B cell (primary cell): ENCODE data around the gene EMP2. TPM values are rescaled to one million over a fixed set of nuclear protein-coding genes. Genes with fewer than 3 reads are reported as not detected.
"Not testable (repeated sequence)": the region's sequence is repeated elsewhere in the genome, so short reads cannot be mapped to it uniquely, and the experiment has no call there.

Experiments
- ATAC-seq: fragments of 200-7000 bp; cut with Tn5 transposase; one replicate; pipeline ENCODE4 v1.10.0; 2021; ENCODE audit warnings: low read depth, mild to moderate bottlenecking, moderate number of reproducible peaks, moderate library complexity
- CTCF ChIA-PET: fragments of 350-600 bp; sonication (Branson Sonifier 250); formaldehyde crosslinking; loops from one replicate; lab custom pipeline; 2021; ENCODE audit warnings: antibody characterized with exemption, inconsistent platforms; lab: Charles Lee
- POLR2A ChIA-PET: fragments of 350-600 bp; sonication (Branson Sonifier 250); formaldehyde crosslinking; loops from one replicate; lab custom pipeline; 2021; ENCODE audit warnings: antibody characterized with exemption; lab: Charles Lee
- DNase-seq: peaks from one replicate; pipeline ENCODE4 v3.0.0; 2013
- H2AFZ ChIP-seq: 2 replicates; pipeline ENCODE4 v1.6.1; 2012; ENCODE audit warnings: mild to moderate bottlenecking, low read depth, low read length; ENCODE audit not compliant: insufficient read depth, poor library complexity, severe bottlenecking
- H3K27ac ChIP-seq, 2 donors: 1 replicate in 1 of 2; 2 replicates in 1 of 2; pipeline ENCODE4 v1.5.1; 2012 to 2013; ENCODE audit warnings: low read length in 2 of 2, mild to moderate bottlenecking in 2 of 2, moderate library complexity in 1 of 2
- H3K27me3 ChIP-seq, 4 experiments: fragments of 200-600 bp in 1 of 4; sonication (generic) in 1 of 4; replicated peaks in 1 of 4; 1 replicate in 2 of 4; 2 replicates in 2 of 4; pipeline versions ENCODE4 v1.6.1 to v1.7.0; 2013 to 2016; ENCODE audit warnings: low read length in 3 of 4, mild to moderate bottlenecking in 2 of 4, mixed read lengths in 1 of 4, moderate library complexity in 1 of 4; ENCODE audit not compliant: insufficient read depth in 4 of 4, control insufficient read depth in 3 of 4; ENCODE audit errors: control extremely low read depth in 1 of 4
- H3K36me3 ChIP-seq, 2 experiments: replicated peaks in 1 of 2; 1 replicate in 1 of 2; 2 replicates in 1 of 2; pipeline versions ENCODE4 v1.6.1 to v1.7.1; 2013; ENCODE audit warnings: low read length in 1 of 2; ENCODE audit not compliant: insufficient read depth in 2 of 2, control insufficient read depth in 1 of 2; ENCODE audit errors: control extremely low read depth in 1 of 2, extremely low read depth in 1 of 2
- H3K4me1 ChIP-seq, 2 donors: fragments of 200-600 bp in 1 of 2; sonication (generic) in 1 of 2; 1 replicate in 1 of 2; 2 replicates in 1 of 2; pipeline versions ENCODE4 v1.5.1 to v1.6.1; 2013 to 2017; ENCODE audit warnings: low read length in 2 of 2; ENCODE audit not compliant: control insufficient read depth in 2 of 2, insufficient read depth in 2 of 2
- H3K4me2 ChIP-seq: replicated peaks from 2 replicates; pipeline ENCODE3; 2012; ENCODE audit warnings: mild to moderate bottlenecking, low read depth, low read length; ENCODE audit not compliant: poor library complexity, severe bottlenecking
- H3K4me3 ChIP-seq, 5 experiments: fragments of 200-600 bp in 1 of 5; sonication (generic) in 1 of 5; 1 replicate in 3 of 5; 2 replicates in 2 of 5; pipeline versions ENCODE4 v1.5.1 to v1.7.0; 2011 to 2016; ENCODE audit warnings: low read length in 4 of 5, mild to moderate bottlenecking in 4 of 5, low read depth in 2 of 5, control low read depth in 1 of 5, moderate library complexity in 1 of 5; ENCODE audit not compliant: insufficient read depth in 1 of 5; ENCODE audit errors: control extremely low read depth in 1 of 5, extremely low read depth in 1 of 5
- H3K79me2 ChIP-seq: fragments of 200-600 bp; sonication (generic); one replicate; pipeline ENCODE4 v1.6.0; 2016; ENCODE audit warnings: low read length; ENCODE audit not compliant: control insufficient read depth, insufficient read depth
- H3K9ac ChIP-seq: fragments of 200-600 bp; sonication (generic); 2 replicates; pipeline ENCODE4 v1.6.1; 2017; ENCODE audit warnings: mild to moderate bottlenecking, low read length, moderate library complexity
- H3K9me3 ChIP-seq, 3 donors: one replicate each; pipeline versions ENCODE4 v1.6.1 to v1.7.1; 2013; ENCODE audit warnings: low read length in 2 of 3; ENCODE audit not compliant: control insufficient read depth in 2 of 3, insufficient read depth in 1 of 3; ENCODE audit errors: control extremely low read depth in 1 of 3
- H4K20me1 ChIP-seq: 2 replicates; pipeline ENCODE4 v1.6.0; 2012; ENCODE audit warnings: mild to moderate bottlenecking, low read length; ENCODE audit not compliant: insufficient read depth, control insufficient read depth, poor library complexity, severe bottlenecking
- H3K27ac Mint-ChIP-seq: one replicate; pipeline ENCODE4 v1.8.0; 2021; ENCODE audit warnings: mixed read lengths
- H3K27me3 Mint-ChIP-seq: one replicate; pipeline ENCODE4 v1.8.0; 2021; ENCODE audit warnings: mixed read lengths
- H3K4me1 Mint-ChIP-seq: one replicate; pipeline ENCODE4 v1.8.0; 2021; ENCODE audit warnings: mixed read lengths
- H3K4me3 Mint-ChIP-seq: one replicate; pipeline ENCODE4 v1.8.0; 2021; ENCODE audit warnings: mixed read lengths
- H3K9me3 Mint-ChIP-seq: one replicate; pipeline ENCODE4 v1.8.0; 2022; ENCODE audit warnings: mixed read lengths; ENCODE audit not compliant: insufficient read depth
- CTCF ChIP-seq: fragments of 200-600 bp; IDR thresholded peaks from one replicate; pipeline ENCODE4 v1.8.0; 2022; ENCODE audit warnings: antibody characterized with exemption, mild to moderate bottlenecking
- EZH2 ChIP-seq: IDR thresholded peaks from 2 replicates; pipeline ENCODE4 v1.6.1; 2012; ENCODE audit warnings: borderline replicate concordance, low read depth, mild to moderate bottlenecking, moderate library complexity, low read length; ENCODE audit not compliant: insufficient read depth, poor library complexity, severe bottlenecking
- WGBS: methylation state at CpG from one replicate; pipeline ENCODE4 v1.1.5; 2013; ENCODE audit warnings: missing lambda C conversion rate; ENCODE audit not compliant: insufficient coverage; 5-methylcytosine and 5-hydroxymethylcytosine counted together
- intact Hi-C: fragments of 100-400 bp; cut with micrococcal nuclease; formaldehyde crosslinking; loops from one replicate; pipeline ENCODE4 v1.10.0; 2022
- polyA plus RNA-seq: library from polyadenylated mRNA; depleted of rRNA; stranded (reverse); fragments of >200 nt; gene quantifications from 2 replicates; pipeline ENCODE4 v1.2.3, GENCODE V29; 2012
- total RNA-seq, 2 donors: library from RNA; stranded (reverse); fragments of 120-200 nt in 1 of 2; gene quantifications; 1 replicate in 1 of 2; 2 replicates in 1 of 2; pipeline versions ENCODE4 v1.2.3 to v1.2.4, GENCODE V29; 2013 to 2022

EMP2 gene
- total and polyA plus RNA-seq, 2 donors (not counting 1 experiment from before 2014, with no cell fraction given): 0.01 TPM; not detected in 1

GRCh38 chr16:10510279-10510678 lies 70.1 kb downstream of the EMP2 start:
- TF ChIP-seq CTCF: no peak
- TF ChIP-seq EZH2: no peak
- no peaks in the 10 kb centered on the region for H3K9me3 ChIP-seq
- no peak overlapping the region for H3K4me2 ChIP-seq
- CTCF ChIA-PET: interaction anchor here (0.9 to 13.3 kb wide), 17 partner anchors 17 to 1371 kb away, joined by 3 to 230 read pairs (median 6); partner anchors contain the start of gene GRIN2A
- Mint-ChIP-seq H3K4me1 (peaks cover 20% of the 10 kb centered on the region), H3K27ac (no peak overlapping the region), H3K27me3 (no peaks in the 10 kb centered on the region), H3K4me3 (no peak overlapping the region), H3K9me3 (no peaks in the 10 kb centered on the region)
- H3K27ac ChIP-seq: no peak overlapping the region
- no peaks in the 10 kb centered on the region for H3K36me3 ChIP-seq
- no peaks in the 10 kb centered on the region for H3K79me2 ChIP-seq
- WGBS: no CpG with 5 or more reads among the region's 2 CpGs
- no peak overlapping the region for H3K4me3 ChIP-seq
- no peaks in the 10 kb centered on the region for H4K20me1 ChIP-seq
- H2AFZ ChIP-seq: no peak overlapping the region
- no peak overlapping the region for H3K9ac ChIP-seq
- ATAC-seq: no peak
- H3K27me3 ChIP-seq: no peaks in the 10 kb centered on the region
- intact Hi-C loops: no loop called here
- DNase-seq: no peak
- POLR2A ChIA-PET: interaction anchor here (0.6 kb wide), 1 partner anchor 401 kb away, joined by 3 read pairs; no protein-coding TSS in a partner anchor
- H3K4me1 ChIP-seq: peaks cover 8 to 14% of the 10 kb centered on the region in 2 donors

- Histone ChIP-seq H3K36me3 (no peaks in the 10 kb centered on the region), H3K9ac (no peak overlapping the region), H3K4me2 (no peak overlapping the region), H3K79me2 (no peaks in the 10 kb centered on the region), H2AFZ (no peak overlapping the region), H3K9me3 (no peaks in the 10 kb centered on the region), H3K27ac (no peak overlapping the region), H4K20me1 (no peaks in the 10 kb centered on the region), H3K4me1 (peaks cover 4 to 10% of the 10 kb centered on the region in 2 donors), H3K4me3 (no peak overlapping the region), H3K27me3 (no peaks in the 10 kb centered on the region)
- Mint-ChIP-seq H3K4me3 (no peak overlapping the region), H3K27me3 (no peaks in the 10 kb centered on the region), H3K9me3 (no peaks in the 10 kb centered on the region), H3K4me1 (peaks cover 16% of the 10 kb centered on the region), H3K27ac (peak overlapping the region; percentile 75)
- CTCF ChIA-PET: interaction anchor here (0.6 to 13.3 kb wide), 30 partner anchors 13 to 1371 kb away, joined by 3 to 230 read pairs (median 4); partner anchors contain the start of genes ATF7IP2 and GRIN2A
- intact Hi-C loops: loop anchor here (1.0 to 10.0 kb wide), 5 partner anchors 125 to 1942 kb away; partner anchors contain the start of gene ATF7IP2
- WGBS: 7% methylated on average over 2 of the region's 6 CpGs
- TF ChIP-seq EZH2 (no peak), CTCF (peak; percentile 84)
- ATAC-seq (peak; percentile 95), DNase-seq (peak; percentile 87)
- POLR2A ChIA-PET: interaction anchor here (0.6 to 0.7 kb wide), 2 partner anchors 211 to 402 kb away, joined by 3 read pairs; no protein-coding TSS in a partner anchor
Measured at GRCh38 chr16:10509534-10510025, 70.8 kb downstream of the EMP2 start.

GRCh38 chr16:10505286-10505685 lies 75.1 kb downstream of the EMP2 start:
- H2AFZ ChIP-seq, H3K4me3 Mint-ChIP-seq: not testable (repeated sequence)

More at GRCh38 chr16:10505286-10505685, 75.1 kb downstream of the EMP2 start:
- WGBS: 61% methylated on average over 3 of the region's 3 CpGs
- H3K36me3 ChIP-seq, H4K20me1 ChIP-seq, POLR2A ChIA-PET, H3K27me3 Mint-ChIP-seq, H3K9ac ChIP-seq, H3K27ac ChIP-seq, H3K27me3 ChIP-seq, H3K9me3 Mint-ChIP-seq, H3K27ac Mint-ChIP-seq, DNase-seq, H3K4me2 ChIP-seq, ATAC-seq, H3K79me2 ChIP-seq, H3K9me3 ChIP-seq, H3K4me3 ChIP-seq: not testable (repeated sequence)
- peaks cover 8 to 17% of the 10 kb centered on the region in 2 donors for H3K4me1 ChIP-seq
- CTCF ChIA-PET: interaction anchor here (0.7 to 13.3 kb wide), 6 partner anchors 8 to 250 kb away, joined by 3 to 230 read pairs (median 7); no protein-coding TSS in a partner anchor
- intact Hi-C loops: loop anchor here (10.0 kb wide), 1 partner anchor 120 kb away; the partner anchor contains the start of gene ATF7IP2
- H3K4me1 Mint-ChIP-seq: peaks cover 18% of the 10 kb centered on the region
